Liver (tissue), 9 donors: ENCODE results near the gene NT5DC1. TPM values are rescaled to one million over a fixed set of nuclear protein-coding genes. Genes with fewer than 3 reads are reported as not detected.

ENCODE experiments used
- DNase-seq: peaks from one replicate; pipeline ENCODE4 v3.0.0-alpha.2; 2017; ENCODE audit warnings: low spot score
- H3K27ac ChIP-seq, 2 donors: one replicate each; pipeline ENCODE4 v1.7.0; 2013; ENCODE audit warnings: inconsistent platforms in 2 of 2, low read length in 2 of 2, control low read depth in 1 of 2, low read depth in 1 of 2, mild to moderate bottlenecking in 1 of 2
- H3K27me3 ChIP-seq, 4 donors: one replicate each; pipeline versions ENCODE4 v1.6.1 to v1.7.0; 2013; ENCODE audit warnings: low read length in 3 of 4, inconsistent platforms in 1 of 4, mild to moderate bottlenecking in 1 of 4, moderate library complexity in 1 of 4; ENCODE audit not compliant: control insufficient read depth in 4 of 4, insufficient read depth in 4 of 4
- H3K36me3 ChIP-seq, 4 donors: one replicate each; pipeline versions ENCODE4 v1.6.1 to v1.7.0; 2013; ENCODE audit warnings: low read length in 3 of 4, mild to moderate bottlenecking in 3 of 4, low read depth in 1 of 4, moderate library complexity in 1 of 4; ENCODE audit not compliant: control insufficient read depth in 4 of 4, insufficient read depth in 3 of 4
- H3K4me1 ChIP-seq, 4 donors: one replicate each; pipeline versions ENCODE4 v1.6.1 to v1.7.0; 2013; ENCODE audit warnings: low read length in 3 of 4, mild to moderate bottlenecking in 3 of 4, moderate library complexity in 1 of 4; ENCODE audit not compliant: control insufficient read depth in 4 of 4, insufficient read depth in 4 of 4
- H3K4me3 ChIP-seq, 3 donors: one replicate each; pipeline versions ENCODE4 v1.6.1 to v1.7.0; 2013; ENCODE audit warnings: low read length in 3 of 3, control low read depth in 1 of 3, low read depth in 1 of 3, mild to moderate bottlenecking in 1 of 3
- H3K9ac ChIP-seq, 2 donors: one replicate each; pipeline ENCODE4 v1.7.0; 2013; ENCODE audit warnings: low read length in 2 of 2, mild to moderate bottlenecking in 2 of 2, moderate library complexity in 2 of 2, control low read depth in 1 of 2, low read depth in 1 of 2
- H3K9me3 ChIP-seq, 4 donors: one replicate each; pipeline versions ENCODE4 v1.6.1 to v1.7.0; 2013; ENCODE audit warnings: low read length in 3 of 4; ENCODE audit not compliant: control insufficient read depth in 4 of 4
- ATF3 ChIP-seq: IDR thresholded peaks from 2 replicates; pipeline ENCODE4 v1.6.1; 2016; ENCODE audit warnings: antibody characterized with exemption
- CTCF ChIP-seq: fragments of 150-350 bp; IDR thresholded peaks from 2 replicates; pipeline ENCODE4 v1.5.1; 2017; ENCODE audit warnings: improper control_type of control experiment, low read depth, low read length; ENCODE audit not compliant: missing input control
- EGR1 ChIP-seq, 2 donors: IDR thresholded peaks; 2 replicates each; pipeline ENCODE4 v1.6.1; 2016 to 2018; ENCODE audit warnings: antibody characterized with exemption in 2 of 2, low read depth in 2 of 2
- FOXA2 ChIP-seq: IDR thresholded peaks from 2 replicates; pipeline ENCODE4 v1.6.1; 2016; ENCODE audit warnings: antibody characterized with exemption
- GABPA ChIP-seq, 2 donors: IDR thresholded peaks in 1 of 2; conservative IDR thresholded peaks in 1 of 2; 2 replicates each; pipeline ENCODE4 v1.6.1; 2016; ENCODE audit warnings: antibody characterized with exemption in 2 of 2, mild to moderate bottlenecking in 1 of 2, moderate library complexity in 1 of 2
- HNF4A ChIP-seq, 2 donors: conservative IDR thresholded peaks; 2 replicates each; pipeline ENCODE4 v1.6.1; 2016; ENCODE audit warnings: antibody characterized with exemption in 2 of 2, mild to moderate bottlenecking in 2 of 2
- JUND ChIP-seq, 2 donors: IDR thresholded peaks; 2 replicates each; pipeline ENCODE4 v1.6.1; 2016; ENCODE audit warnings: antibody characterized with exemption in 2 of 2
- MAX ChIP-seq: IDR thresholded peaks from 2 replicates; pipeline ENCODE4 v1.6.1; 2016; ENCODE audit warnings: antibody characterized with exemption
- RAD21 ChIP-seq, 2 donors: IDR thresholded peaks; 2 replicates each; pipeline ENCODE4 v1.6.1; 2016; ENCODE audit warnings: antibody characterized with exemption in 2 of 2, mild to moderate bottlenecking in 2 of 2
- REST ChIP-seq: IDR thresholded peaks from 2 replicates; pipeline ENCODE4 v1.6.1; 2016; ENCODE audit warnings: antibody characterized with exemption, mild to moderate bottlenecking
- RXRA ChIP-seq, 2 donors: IDR thresholded peaks; 2 replicates each; pipeline ENCODE4 v1.6.1; 2017 to 2018; ENCODE audit warnings: antibody characterized with exemption in 2 of 2, mild to moderate bottlenecking in 1 of 2
- SP1 ChIP-seq: IDR thresholded peaks from 2 replicates; pipeline ENCODE4 v1.6.1; 2018; ENCODE audit warnings: antibody characterized with exemption, mild to moderate bottlenecking
- YY1 ChIP-seq: IDR thresholded peaks from 2 replicates; pipeline ENCODE4 v1.6.1; 2016; ENCODE audit warnings: antibody characterized with exemption, mild to moderate bottlenecking
- ZBTB33 ChIP-seq: IDR thresholded peaks from 2 replicates; pipeline ENCODE4 v1.6.1; 2016; ENCODE audit warnings: antibody characterized with exemption
- WGBS: extraction: QIAGEN DNeasy Blood & Tissue Kit; methylation state at CpG from one replicate; pipeline ENCODE4 v1.1.7; 2013; 5-methylcytosine and 5-hydroxymethylcytosine counted together
- polyA plus RNA-seq, 2 donors: library from polyadenylated mRNA; stranded (reverse) in 1 of 2; unstranded in 1 of 2; fragments of 200-250 nt in 1 of 2; fragments of >200 nt in 1 of 2; fragmentation: Nextera tagmentation in 1 of 2; extraction: Ambion mirVana in 1 of 2; gene quantifications; one replicate each; pipeline versions ENCODE4 v1.2.1 to v1.2.3, GENCODE V29; 2013 to 2015
- total RNA-seq, 2 donors: library from RNA; depleted of rRNA; stranded (reverse); fragments of >200 nt; gene quantifications; one replicate each; pipeline ENCODE4 v1.2.3, GENCODE V29; 2014
- donor health status: healthy.
- donor health status: healthy.
- donor health status: healthy.
- donor health status: healthy.
- donor health status: healthy.

The NT5DC1 gene
- total and polyA plus RNA-seq, 4 donors, result 10.4 to 31.4 (median 23.3) TPM

GRCh38 chr6:116087437-116088027 is 13.1 kb upstream of the NT5DC1 start:
- Histone ChIP-seq H3K27ac (no peak overlapping the region), H3K4me3 (no peak overlapping the region), H3K27me3 (no peaks in the 10 kb centered on the region), H3K9me3 (no peaks in the 10 kb centered on the region), H3K4me1 (peaks cover 0 to 8% (median 3%) of the 10 kb centered on the region in 4 donors), H3K9ac (no peak overlapping the region), H3K36me3 (peaks cover 0 to 1% (median 0%) of the 10 kb centered on the region in 4 donors)
- TF ChIP-seq HNF4A (conservative IDR thresholded peaks at IDR 0.05), result no peak
- TF ChIP-seq YY1, result no peak
- TF ChIP-seq MAX, result no peak
- no peak for TF ChIP-seq SP1
- TF ChIP-seq ATF3, result no peak
- TF ChIP-seq EGR1 (IDR thresholded peaks at IDR 0.05; ENCODE audit: low read depth in 2 of 2), result no peak
- TF ChIP-seq RAD21 (IDR thresholded peaks at IDR 0.05), result no peak
- no peak for DNase-seq
- 65% methylated on average over 4 of the region's 4 CpGs for WGBS

- Histone ChIP-seq H3K27me3 (no peaks in the 10 kb centered on the region), H3K36me3 (peaks cover 0 to 1% (median 0%) of the 10 kb centered on the region in 4 donors), H3K9ac (no peak overlapping the region), H3K27ac (no peak overlapping the region), H3K9me3 (no peaks in the 10 kb centered on the region), H3K4me3 (no peak overlapping the region), H3K4me1 (peaks cover 0 to 5% (median 2%) of the 10 kb centered on the region in 4 donors)
- no peak for DNase-seq
- TF ChIP-seq MAX, result no peak
- TF ChIP-seq FOXA2, result no peak
- TF ChIP-seq RAD21 (IDR thresholded peaks at IDR 0.05), result no peak
- TF ChIP-seq GABPA (IDR thresholded peaks at IDR 0.05 in 1 of 2, conservative IDR thresholded peaks at IDR 0.05 in 1 of 2), result no peak
- TF ChIP-seq HNF4A (conservative IDR thresholded peaks at IDR 0.05), result no peak
- no peak for TF ChIP-seq REST
- TF ChIP-seq JUND (IDR thresholded peaks at IDR 0.05), result no peak
- TF ChIP-seq ZBTB33, result no peak
- TF ChIP-seq ATF3, result no peak
- TF ChIP-seq SP1, result no peak
- TF ChIP-seq CTCF, result no peak
- TF ChIP-seq RXRA (IDR thresholded peaks at IDR 0.05), result no peak
Measured at GRCh38 chr6:116088946-116089345, 11.7 kb upstream of the NT5DC1 start.
